CD4-positive, alpha-beta T cell treated with Interleukin-4 for 4 hours (primary cell): ENCODE data around the gene CYP3A4.
"Not testable (repeated sequence)": the region's sequence is repeated elsewhere in the genome, so short reads cannot be mapped to it uniquely, and the experiment has no call there.

Experiments
- DNase-seq: peaks from one replicate; pipeline ENCODE4 v3.0.0-alpha.2; 2020

CYP3A4 gene

DNA sequence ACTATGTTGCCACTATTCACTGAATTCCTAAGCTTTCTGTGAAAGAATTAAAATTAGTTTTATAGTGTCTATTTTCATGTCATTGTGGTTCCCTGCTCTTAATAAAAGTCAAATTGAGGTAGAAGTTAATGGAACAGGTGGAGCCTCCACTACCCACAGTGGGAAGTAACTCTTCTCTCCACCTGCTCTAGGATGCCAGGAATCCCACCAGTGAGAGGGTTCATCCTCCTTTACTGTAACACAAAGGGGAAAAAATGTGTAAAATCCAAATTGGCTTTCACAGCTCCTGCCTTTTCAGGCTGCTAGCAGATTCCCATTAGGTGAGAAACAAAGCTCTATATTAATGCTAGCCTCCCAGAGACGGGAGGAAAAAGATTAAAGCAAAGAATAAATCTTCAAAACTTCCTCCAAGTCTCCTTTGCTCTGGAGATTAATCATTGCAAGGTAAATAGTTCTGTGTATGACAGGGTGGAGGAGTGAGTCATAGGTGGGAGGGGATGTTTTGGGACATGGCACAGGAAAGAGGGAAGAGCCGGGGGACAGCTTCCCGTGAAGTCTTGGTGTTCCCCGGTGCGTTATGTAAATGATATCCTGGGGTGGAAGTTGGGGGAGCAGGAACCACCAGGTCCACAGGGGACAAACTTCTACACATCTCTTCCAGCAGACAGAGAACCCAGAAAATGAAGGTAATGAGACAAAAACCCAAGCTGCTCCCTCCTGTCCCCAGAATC lies 32.5 kb downstream of the CYP3A4 start:
- DNase-seq: not testable (repeated sequence)

DNA sequence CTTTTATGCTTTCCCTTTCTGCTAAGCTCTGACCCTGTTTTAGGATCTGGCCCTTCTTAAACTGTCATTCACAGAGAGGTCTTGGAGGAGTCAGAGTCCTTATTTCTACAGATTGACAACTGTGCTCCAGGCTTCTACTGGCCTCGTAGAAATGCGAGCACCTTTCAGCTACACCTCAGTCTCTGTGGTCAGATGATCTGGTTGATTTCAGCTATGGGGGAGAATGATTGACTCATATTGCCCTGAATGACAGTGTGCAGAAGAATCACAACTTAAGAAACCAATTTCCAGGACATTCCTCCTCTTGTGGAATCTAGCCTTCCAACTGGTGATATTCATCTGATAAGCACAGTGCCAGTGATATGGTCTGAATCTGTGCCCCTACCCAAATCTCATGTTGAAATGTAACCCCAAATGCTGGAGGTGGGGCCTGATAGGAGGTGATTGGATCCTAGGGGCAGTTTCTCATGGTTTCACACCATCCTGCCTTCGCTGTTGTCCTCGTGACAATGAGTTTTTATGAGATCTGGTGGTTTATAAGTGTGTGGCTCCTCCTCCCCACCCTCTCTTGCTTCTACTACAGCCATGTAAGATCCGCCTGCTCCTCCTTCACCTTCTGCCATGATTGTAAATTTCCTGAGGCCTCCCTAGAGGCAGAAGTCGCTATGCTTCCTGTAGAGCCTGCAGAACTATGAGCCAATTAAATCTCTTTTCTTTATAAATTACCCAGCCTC lies 35.0 kb downstream of the CYP3A4 start:
- no peak for DNase-seq

DNA sequence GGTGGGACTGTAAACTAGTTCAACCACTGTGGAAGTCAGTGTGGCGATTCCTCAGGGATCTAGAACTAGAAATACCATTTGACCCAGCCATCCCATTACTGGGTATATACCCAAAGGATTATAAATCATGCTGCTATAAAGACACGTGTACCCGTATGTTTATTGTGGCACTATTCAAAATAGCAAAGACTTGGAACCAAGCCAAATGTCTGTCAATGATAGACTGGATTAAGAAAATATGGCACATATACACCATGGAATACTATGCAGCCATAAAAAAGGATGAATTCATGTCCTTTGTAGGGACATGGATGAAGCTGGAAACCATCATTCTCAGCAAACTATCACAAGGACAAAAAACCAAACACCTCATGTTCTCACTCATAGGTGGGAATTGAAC lies 37.1 kb downstream of the CYP3A4 start:
- not testable (repeated sequence) for DNase-seq

- DNase-seq: not testable (repeated sequence)
These were observed 38.6 kb downstream of the CYP3A4 start for GRCh38 chr7:99745395-99745794.

DNA sequence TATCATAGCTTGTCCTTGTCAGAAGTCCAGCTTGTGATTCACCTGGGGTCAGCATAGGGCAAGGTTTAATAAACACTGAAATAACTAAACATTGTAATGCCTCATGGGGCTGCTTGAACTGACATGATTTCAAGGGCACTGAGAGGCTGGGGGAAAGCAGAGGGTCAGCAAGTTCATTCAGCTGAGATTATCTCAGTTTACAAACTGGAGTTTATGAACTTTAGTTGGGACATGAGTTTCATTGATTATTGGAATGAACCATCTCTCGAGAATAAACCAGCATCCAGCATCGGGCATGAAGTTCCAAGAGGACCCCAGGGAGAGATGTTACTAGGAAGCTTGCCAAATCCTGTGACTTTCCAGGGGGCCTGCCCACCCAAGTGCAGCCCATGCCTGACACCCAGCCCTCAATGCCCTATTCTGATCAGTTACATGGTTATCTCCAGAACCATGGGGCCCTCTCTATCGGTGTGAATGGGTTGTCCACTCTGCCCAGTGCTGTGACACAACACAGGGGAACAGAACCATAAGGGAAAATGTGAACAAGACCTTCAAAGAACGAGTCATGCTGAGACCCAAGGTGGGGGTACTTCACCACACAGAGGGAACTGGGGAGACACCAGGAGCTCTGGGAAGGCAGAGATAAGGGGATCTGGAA lies 41.1 kb downstream of the CYP3A4 start:
- no peak for DNase-seq

DNA sequence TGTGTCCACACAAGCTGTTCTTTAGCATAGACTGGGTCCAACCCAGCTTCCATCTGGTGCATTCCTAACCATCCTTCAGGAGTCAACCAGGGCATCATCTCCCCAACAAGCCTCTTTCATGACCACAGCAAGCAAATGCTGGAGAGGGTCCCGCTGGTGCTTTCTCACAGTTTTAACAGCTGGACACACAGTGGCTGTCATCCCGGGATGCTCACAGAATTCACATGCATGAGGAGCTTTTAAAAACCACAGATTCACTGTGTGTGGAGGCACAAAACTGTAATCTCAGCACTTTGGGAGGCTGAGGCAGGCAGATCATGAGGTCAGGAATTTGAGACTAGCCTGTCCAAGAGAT lies 42.6 kb downstream of the CYP3A4 start:
- DNase-seq: no peak

DNA sequence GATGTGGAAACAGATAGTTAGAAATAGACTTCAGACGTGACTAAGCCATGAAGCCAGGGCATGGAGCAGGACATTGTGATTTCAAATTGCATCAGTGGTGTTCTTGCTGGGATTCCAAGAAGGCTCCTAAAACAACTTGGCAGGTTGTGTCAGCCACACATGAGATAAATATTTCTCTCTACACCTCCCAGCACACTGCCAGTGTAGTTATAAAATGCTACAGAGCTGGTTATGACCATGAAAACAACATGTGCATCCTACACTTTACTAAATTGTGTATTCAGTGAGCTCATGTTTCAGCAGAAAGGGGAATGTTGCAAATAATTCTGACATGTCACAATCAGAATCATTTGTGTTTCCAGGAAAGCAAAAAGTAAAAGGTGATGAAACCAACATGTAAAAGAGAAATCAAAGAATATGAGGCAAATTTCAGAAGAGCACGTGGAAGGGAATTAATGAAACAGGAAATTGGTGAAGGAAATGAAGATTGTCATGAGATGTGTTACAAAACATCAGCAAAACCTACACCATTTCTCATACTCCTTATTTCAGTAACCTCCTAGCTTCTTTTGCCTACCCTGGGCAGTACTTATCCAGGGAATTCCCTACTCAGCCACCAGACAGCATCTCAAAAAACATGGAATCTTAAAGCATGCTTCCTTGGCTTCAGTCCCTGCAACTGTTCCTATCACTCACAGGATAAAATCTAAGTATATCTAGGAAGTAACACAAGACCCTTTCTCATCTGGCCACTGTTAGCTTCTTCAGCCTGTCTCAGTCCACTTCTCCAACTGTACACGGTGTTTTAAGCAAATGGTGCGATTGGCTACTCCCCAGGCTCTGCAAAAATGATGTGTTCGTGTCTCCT lies 43.2 kb downstream of the CYP3A4 start:
- no peak for DNase-seq

DNA sequence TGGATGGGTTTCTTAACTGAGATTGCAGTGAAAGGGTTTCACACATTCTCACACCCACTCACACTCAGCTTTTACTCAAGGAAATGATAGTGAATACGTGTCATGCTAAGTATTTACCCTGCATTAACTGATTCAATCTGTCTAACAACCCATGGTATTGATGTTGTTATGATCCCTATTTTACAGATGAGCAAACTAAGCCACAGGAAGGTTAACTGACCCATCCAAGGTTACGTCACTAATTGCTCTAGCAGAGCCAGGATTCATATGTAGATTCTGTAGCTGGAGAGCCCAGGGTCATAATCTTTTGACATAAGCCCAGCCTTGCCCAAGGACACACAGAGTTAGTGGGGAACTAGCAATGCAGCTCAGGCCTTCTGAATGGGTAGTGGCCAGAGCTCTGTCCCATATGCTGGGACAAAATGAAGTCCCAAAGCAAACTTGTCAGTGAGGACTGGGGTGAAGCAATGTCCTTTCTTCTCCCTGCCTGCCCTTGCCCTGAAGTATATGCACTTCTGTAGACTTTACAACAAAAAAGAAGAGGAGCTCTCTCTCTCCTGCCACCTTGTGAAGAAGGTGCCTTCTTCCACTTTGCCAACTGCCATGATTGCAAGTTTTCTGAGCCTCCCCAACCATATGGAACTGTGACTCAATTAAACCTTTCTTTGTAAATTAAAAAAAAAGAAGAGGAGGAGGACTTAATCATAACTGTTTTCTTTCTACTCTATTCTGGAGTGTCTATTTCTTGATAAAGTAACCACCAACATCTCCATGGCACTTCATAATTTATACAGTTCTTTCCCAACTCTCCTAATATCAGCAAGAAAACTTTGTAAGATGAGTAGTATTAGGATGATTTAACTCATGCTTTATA lies 44.0 kb downstream of the CYP3A4 start:
- no peak for DNase-seq

- no peak for DNase-seq
These were observed 46.3 kb downstream of the CYP3A4 start for GRCh38 chr7:99737726-99738125.

- DNase-seq: not testable (repeated sequence)
These were observed 47.3 kb downstream of the CYP3A4 start for GRCh38 chr7:99736667-99737066.

DNA sequence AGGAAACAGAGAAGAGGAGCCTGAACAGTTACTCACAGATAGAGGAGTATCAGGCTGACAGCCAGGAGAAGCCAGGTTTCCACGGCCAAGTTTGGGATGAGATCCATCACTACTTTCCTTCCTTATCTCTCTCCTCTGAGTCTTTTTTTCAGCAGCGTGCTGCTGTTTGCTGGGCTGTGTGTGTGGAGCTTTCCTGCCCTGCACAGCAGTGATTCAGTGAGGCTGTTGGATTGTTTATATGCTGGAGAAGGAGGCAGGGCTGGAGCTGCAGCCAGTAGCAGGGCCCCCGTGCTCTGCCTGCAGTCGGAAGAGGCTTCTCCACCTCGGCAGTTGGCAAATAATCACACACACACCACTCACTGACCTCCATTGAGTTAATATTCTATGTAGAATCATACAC lies 49.0 kb downstream of the CYP3A4 start, which contains the start of gene CYP3A7:
Gene CYP3A7, minus strand, starts transcription at position 210 of the 400 bp plus-strand sequence. Its CDS starts 103 bp downstream, at position 107.
- DNase-seq: no peak

DNA sequence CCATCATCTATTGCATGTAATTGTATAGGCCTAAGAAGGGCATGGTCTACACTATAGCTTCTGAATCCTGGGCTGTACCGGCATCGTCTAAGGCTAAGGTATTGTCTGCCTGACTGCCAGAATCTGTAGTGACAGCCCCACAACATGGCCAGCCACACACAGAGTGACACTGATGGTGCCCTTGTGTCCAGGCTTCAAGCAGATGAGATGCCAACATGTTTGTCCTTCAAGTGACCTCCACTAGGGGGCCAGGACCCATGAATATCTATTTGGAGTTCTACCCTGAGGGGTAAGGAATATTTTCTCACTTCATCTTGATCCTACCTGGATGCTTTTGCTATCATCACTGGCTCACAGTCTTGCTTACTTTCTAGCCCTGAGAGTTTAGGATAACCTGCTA lies 50.5 kb downstream of the CYP3A4 start:
- no peak for DNase-seq

DNA sequence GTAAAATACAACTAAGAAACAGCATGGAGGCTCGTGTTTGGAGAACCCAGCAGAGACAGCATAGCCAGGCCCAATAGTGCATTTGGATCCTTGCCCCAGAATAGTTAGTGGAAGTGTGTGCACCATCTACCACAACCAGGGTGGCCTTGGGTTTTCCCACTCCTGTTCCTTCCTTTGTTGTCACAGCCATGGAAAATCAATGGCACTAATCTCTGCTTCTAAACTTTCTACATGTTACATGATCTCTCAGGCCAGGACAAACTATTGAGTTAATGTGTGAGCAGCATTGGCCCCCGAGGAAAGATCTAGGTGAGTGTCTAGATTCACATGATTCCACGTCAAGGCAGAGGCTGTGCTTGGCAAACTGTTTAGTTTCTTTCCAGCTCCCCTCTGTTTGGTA lies 51.0 kb downstream of the CYP3A4 start:
- DNase-seq: no peak

DNA sequence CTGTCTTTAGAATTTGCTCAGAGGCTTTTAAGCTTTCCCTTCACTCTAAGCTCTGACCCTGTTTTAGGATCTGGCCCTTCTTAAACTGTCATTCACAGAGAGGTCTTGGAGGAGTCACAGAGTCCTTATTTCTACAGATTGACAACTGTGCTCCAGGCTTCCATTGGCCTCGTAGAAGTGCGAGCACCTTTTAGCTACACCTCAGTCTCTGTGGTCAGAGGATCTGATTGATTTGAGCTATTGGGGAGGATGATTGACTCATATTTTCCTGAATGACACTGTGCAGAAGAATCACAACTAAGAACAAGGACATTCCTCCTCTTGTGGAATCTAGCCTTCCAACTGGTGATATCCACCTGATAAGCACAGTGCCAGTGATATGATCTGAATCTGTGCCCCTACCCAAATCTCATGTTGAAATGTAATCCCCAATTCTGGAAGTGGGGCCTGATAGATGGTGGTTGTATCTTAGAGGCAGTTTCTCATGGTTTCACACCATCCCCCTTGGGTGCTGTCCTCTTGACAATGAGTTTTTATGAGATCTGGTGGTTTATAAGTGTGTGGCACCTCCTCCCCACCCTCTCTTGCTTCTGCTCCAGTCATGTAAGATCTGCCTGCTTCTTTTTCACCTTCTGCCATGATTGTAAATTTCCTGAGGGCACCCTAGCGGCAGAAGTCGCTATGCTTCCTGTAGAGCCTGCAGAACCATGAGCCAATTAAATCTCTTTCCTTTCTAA lies 52.2 kb downstream of the CYP3A4 start:
- DNase-seq: no peak

- no peak for DNase-seq
These were observed 53.0 kb downstream of the CYP3A4 start for GRCh38 chr7:99730992-99731391.

DNA sequence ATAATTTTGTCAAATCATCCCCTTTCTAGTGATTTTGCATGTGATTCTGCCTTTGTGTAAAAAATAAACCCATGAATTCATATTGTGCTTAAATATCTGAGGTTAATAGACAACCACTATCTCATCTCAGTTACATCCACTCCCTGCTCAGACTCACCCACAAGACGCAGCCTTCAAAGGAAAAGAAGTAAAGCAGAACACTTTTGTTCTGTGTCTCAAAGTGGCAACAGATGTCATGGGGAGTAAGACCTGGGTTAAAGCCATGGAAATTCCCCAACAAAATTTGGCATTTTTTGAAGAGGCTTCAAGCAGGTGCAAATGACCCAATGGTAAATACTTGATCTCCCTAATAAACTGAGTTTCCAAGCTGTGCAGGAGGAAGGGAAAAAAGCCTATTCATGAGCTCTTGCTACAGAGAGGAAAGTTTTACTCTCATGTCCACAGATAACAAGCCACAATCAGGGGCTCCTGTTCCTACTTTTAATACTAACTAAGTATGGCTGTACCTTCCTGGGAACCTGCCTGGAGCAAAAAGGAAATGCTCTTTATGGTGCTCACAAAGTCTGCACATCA lies 53.7 kb downstream of the CYP3A4 start:
- DNase-seq: no peak

- DNase-seq: no peak
These were observed 54.3 kb downstream of the CYP3A4 start for GRCh38 chr7:99729486-99730237.

DNA sequence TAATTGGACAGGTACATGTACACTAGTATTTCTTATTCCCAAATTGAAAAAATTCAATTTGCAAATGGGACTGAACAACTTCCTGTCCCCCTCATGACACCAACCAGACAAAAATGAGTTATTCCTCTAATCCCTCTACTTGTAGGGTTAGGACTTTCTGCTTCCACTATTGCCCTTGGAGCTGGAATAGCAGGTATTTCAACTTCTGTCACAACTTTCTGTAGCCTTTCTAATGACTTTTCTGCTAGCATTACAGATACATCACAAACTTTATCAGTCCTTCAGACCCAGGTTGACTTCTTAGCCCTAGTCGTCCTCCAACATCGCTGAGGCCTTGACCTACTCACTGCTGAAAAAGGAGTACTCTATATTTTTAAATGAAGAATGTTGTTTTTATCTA lies 55.4 kb downstream of the CYP3A4 start:
- DNase-seq: no peak

GRCh38 chr7:99723201-99723600 lies 60.8 kb downstream of the CYP3A4 start:
- not testable (repeated sequence) for DNase-seq
